Hematopoietic multipotent progenitor cell (in vitro differentiated cells): ENCODE data around the gene CCDC102B. TPM values are rescaled to one million over a fixed set of nuclear protein-coding genes. Genes with fewer than 3 reads are reported as not detected.
"Not testable (repeated sequence)": the region's sequence is repeated elsewhere in the genome, so short reads cannot be mapped to it uniquely, and the experiment has no call there.

Source experiments
- DNase-seq, 3 donors: peaks; one replicate each; pipeline ENCODE4 v3.0.0-alpha.2; 2011 to 2015; ENCODE audit warnings: low read depth in 2 of 3, low spot score in 2 of 3
- total RNA-seq: library from RNA; depleted of rRNA; stranded (reverse); fragments of >200 nt; gene quantifications from one replicate; pipeline ENCODE4 v1.2.3, GENCODE V29; 2012

CCDC102B gene
- total RNA-seq = 3.2 TPM

- DNase-seq = no peak
Observed at GRCh38 chr18:68797871-68798270, at the start of gene CCDC102B. CCDC102B (plus strand) TSS chr18:68798080; CDS start chr18:68836764, 38,684 bp downstream.

- DNase-seq = no peak
Observed at GRCh38 chr18:68757126-68757525, 40.8 kb upstream of the CCDC102B start.

- no peak for DNase-seq
Observed at GRCh38 chr18:68759308-68759707, 38.6 kb upstream of the CCDC102B start.

- DNase-seq = no peak
Observed at GRCh38 chr18:68763083-68763482, 34.8 kb upstream of the CCDC102B start.

GRCh38 chr18:68764016-68764415 lies 33.9 kb upstream of the CCDC102B start:
- no peak for DNase-seq

- DNase-seq = no peak
Observed at GRCh38 chr18:68766433-68766832, 31.4 kb upstream of the CCDC102B start.

- no peak for DNase-seq
Observed at GRCh38 chr18:68769461-68769860, 28.4 kb upstream of the CCDC102B start.

- DNase-seq = no peak
Observed at GRCh38 chr18:68772268-68772667, 25.6 kb upstream of the CCDC102B start.

- no peak for DNase-seq
Observed at GRCh38 chr18:68778280-68778886, 19.5 kb upstream of the CCDC102B start.

- DNase-seq = no peak
Observed at GRCh38 chr18:68779169-68779568, 18.7 kb upstream of the CCDC102B start.

GRCh38 chr18:68780802-68781635 lies 16.9 kb upstream of the CCDC102B start:
- DNase-seq = no peak

- no peak for DNase-seq
Observed at GRCh38 chr18:68783506-68783905, 14.4 kb upstream of the CCDC102B start.

GRCh38 chr18:68784071-68784470 lies 13.8 kb upstream of the CCDC102B start:
- no peak for DNase-seq

GRCh38 chr18:68790290-68790689 lies 7.6 kb upstream of the CCDC102B start:
- not testable (repeated sequence) for DNase-seq

- no peak for DNase-seq
Observed at GRCh38 chr18:68791801-68792200, 6.1 kb upstream of the CCDC102B start.

GRCh38 chr18:68793951-68794350 lies 3.9 kb upstream of the CCDC102B start:
- DNase-seq = no peak

GRCh38 chr18:68796936-68797690 lies 767 bp upstream of the CCDC102B start:
- DNase-seq = no peak

GRCh38 chr18:68800075-68800474 lies 2.2 kb downstream of the CCDC102B start:
- no peak for DNase-seq

GRCh38 chr18:68803356-68803755 lies 5.5 kb downstream of the CCDC102B start:
- DNase-seq = no peak

- no peak for DNase-seq
Observed at GRCh38 chr18:68817584-68817983, 19.7 kb downstream of the CCDC102B start.

GRCh38 chr18:68818584-68818983 lies 20.7 kb downstream of the CCDC102B start:
- DNase-seq = no peak
